Brain microvascular endothelial cell (primary cell): ENCODE data around the gene REEP6.

Source experiments
- DNase-seq: peaks from one replicate; pipeline ENCODE4 v3.0.0-alpha.2; 2020
- H3K27ac ChIP-seq: fragments of 250-450 bp; sonication (Bioruptor Pico); 2 replicates; pipeline ENCODE4 v1.5.1; 2020; ENCODE audit warnings: mild to moderate bottlenecking, moderate library complexity
- H3K27me3 ChIP-seq: fragments of 250-450 bp; sonication (Bioruptor Pico); replicated peaks from 2 replicates; pipeline ENCODE4 v1.5.1; 2020; ENCODE audit warnings: mild to moderate bottlenecking
- H3K36me3 ChIP-seq: fragments of 250-450 bp; sonication (Bioruptor Pico); replicated peaks from 2 replicates; pipeline ENCODE4 v1.5.1; 2020; ENCODE audit warnings: mild to moderate bottlenecking
- H3K4me3 ChIP-seq: 2 replicates; pipeline ENCODE4 v1.5.1; 2011; ENCODE audit warnings: low read depth, mild to moderate bottlenecking, control low read depth, low read length, moderate library complexity
- CTCF ChIP-seq: IDR thresholded peaks from 2 replicates; pipeline ENCODE4 v1.5.1; 2011; ENCODE audit warnings: low read depth, mild to moderate bottlenecking, moderate library complexity, low read length, control low read depth, inconsistent platforms; ENCODE audit errors: missing control alignments
- in situ Hi-C: cut with HindIII; loops from 2 replicates; pipeline ENCODE4 v1.10.0; 2017; ENCODE audit warnings: low sequenced_read_pairs, low pct_ligation_motif_present

The REEP6 gene

GRCh38 chr19:1470305-1471009 lies 20.5 kb upstream of the REEP6 start:
- TF ChIP-seq CTCF: no peak
- DNase-seq: no peak
- H3K4me3 ChIP-seq: no peak overlapping the region
- peaks cover 61% of the 10 kb centered on the region for H3K27me3 ChIP-seq
- H3K27ac ChIP-seq: no peak overlapping the region
- no peaks in the 10 kb centered on the region for H3K36me3 ChIP-seq
- in situ Hi-C loops: loop anchor here (5.0 kb wide), 1 partner anchor 188 kb away; no protein-coding TSS in a partner anchor

GRCh38 chr19:1471010-1471514 lies 19.9 kb upstream of the REEP6 start:
- no peak for DNase-seq
- no peaks in the 10 kb centered on the region for H3K36me3 ChIP-seq
- no peak overlapping the region for H3K4me3 ChIP-seq
- in situ Hi-C loops: loop anchor here (5.0 kb wide), 1 partner anchor 189 kb away; no protein-coding TSS in a partner anchor
- no peak overlapping the region for H3K27ac ChIP-seq
- peaks cover 56% of the 10 kb centered on the region for H3K27me3 ChIP-seq
- TF ChIP-seq CTCF: no peak

- DNase-seq: no peak
- Histone ChIP-seq H3K4me3 (no peak overlapping the region), H3K27ac (no peak overlapping the region), H3K36me3 (no peaks in the 10 kb centered on the region), H3K27me3 (peaks cover 50% of the 10 kb centered on the region)
- TF ChIP-seq CTCF: peak; percentile 35
- in situ Hi-C loops: loop anchor here (5.0 kb wide), 1 partner anchor 189 kb away; no protein-coding TSS in a partner anchor
Measured at GRCh38 chr19:1471515-1472160, 19.3 kb upstream of the REEP6 start.

DNA sequence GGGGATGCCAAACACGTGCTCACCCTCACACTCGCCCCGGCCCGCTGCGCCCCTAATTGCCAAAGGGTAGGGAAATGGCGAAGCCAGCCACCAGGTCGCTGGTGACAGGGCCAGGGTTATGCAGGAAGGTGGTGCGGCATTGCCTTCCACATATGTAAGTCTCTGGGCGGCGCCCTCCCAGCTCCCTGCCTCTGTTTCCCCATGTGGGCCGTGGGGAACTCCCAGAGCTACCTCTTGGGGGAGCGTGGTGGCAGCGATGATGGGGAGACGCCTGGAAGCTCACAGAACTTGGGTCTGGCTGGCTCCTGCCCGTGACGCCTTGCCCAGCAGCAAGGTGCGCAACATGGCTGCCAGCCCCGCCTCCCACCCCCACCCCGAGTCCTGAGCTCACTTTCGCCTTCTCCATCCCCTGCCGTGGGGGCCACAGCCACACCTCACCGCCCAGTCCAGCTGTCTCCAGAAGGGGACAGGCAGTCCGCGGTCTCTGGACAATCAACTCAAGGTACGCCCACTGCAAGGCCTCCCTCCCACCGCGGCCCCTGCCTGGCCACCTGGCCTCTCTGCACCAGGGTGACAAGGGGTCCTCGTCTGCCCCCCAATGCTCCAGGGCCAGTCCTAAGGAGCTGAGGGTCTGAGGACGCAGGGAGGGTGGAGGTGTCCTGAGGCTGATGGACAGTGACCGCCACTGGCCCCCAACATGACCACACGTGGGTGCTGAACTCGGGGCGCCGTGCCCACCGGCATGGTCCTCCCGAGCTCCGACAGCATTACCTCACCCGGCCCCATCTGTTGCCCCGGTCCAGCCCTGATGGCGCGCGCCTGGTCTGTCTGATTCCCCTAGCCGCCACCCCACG lies 18.5 kb upstream of the REEP6 start:
- Histone ChIP-seq H3K4me3 (no peak overlapping the region), H3K36me3 (no peaks in the 10 kb centered on the region), H3K27ac (no peak overlapping the region), H3K27me3 (peaks cover 42% of the 10 kb centered on the region)
- in situ Hi-C loops: loop anchor here (5.0 kb wide), 1 partner anchor 190 kb away; no protein-coding TSS in a partner anchor
- TF ChIP-seq CTCF: no peak
- DNase-seq: no peak

DNA sequence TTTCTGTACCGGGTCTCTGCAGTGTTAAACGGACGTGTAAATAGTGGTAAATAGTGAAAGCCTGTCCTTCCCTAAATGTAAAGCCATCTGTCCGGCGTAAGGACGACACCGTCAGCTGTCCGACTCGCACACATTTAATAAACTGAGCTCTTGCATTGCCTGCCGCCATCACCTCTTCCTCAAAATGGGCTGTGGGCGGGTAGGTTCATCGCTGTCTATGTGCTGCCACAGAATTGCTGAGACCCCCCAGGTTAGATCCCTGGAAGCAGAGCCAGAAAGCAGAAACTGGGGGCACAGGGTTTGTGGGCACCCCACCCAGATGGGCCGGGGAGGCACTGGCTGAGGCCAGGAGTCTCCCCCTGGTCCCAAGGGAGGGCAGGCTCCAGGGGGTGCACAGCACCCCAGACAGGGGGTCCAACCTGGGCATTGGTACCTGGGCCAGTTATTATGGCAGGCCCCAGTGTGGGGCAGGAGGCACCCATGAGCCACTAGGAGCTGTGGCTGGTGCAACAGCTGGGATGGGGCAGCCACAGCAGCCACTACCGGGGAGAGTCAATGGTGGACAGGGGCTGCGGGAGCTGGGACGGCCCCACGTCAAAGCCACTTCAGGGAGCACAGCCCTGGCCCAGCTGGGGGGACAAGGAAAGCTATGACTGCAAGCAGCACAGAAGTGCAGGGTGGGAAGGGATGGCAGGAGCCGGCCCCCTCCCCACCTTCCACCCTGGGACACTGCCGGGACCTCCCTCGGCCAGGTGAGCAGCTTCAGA lies 17.7 kb upstream of the REEP6 start:
- no peak for TF ChIP-seq CTCF
- no peaks in the 10 kb centered on the region for H3K36me3 ChIP-seq
- peaks cover 34% of the 10 kb centered on the region for H3K27me3 ChIP-seq
- H3K4me3 ChIP-seq: no peak overlapping the region
- H3K27ac ChIP-seq: no peak overlapping the region
- DNase-seq: no peak
- in situ Hi-C loops: loop anchor here (5.0 kb wide), 1 partner anchor 191 kb away; no protein-coding TSS in a partner anchor
